SK-N-MC (cell line): Measurements from ENCODE around the gene MAP7.

ENCODE experiments used
- EZH2 ChIP-seq: fragments of 200-600 bp; sonication (generic); IDR thresholded peaks from one replicate; pipeline ENCODE4 v1.6.1; 2017; ENCODE audit warnings: antibody characterized with exemption
- FOXP2 ChIP-seq: optimal IDR thresholded peaks from 2 replicates; pipeline ENCODE3; 2011; ENCODE audit warnings: mild to moderate bottlenecking, moderate library complexity; ENCODE audit not compliant: insufficient read depth; ENCODE audit errors: extremely low read length, control extremely low read depth
- POLR2AphosphoS5 ChIP-seq: IDR thresholded peaks from 2 replicates; pipeline ENCODE4 v1.6.1; 2012; ENCODE audit warnings: mild to moderate bottlenecking, low read depth, low read length, borderline replicate concordance

DNA sequence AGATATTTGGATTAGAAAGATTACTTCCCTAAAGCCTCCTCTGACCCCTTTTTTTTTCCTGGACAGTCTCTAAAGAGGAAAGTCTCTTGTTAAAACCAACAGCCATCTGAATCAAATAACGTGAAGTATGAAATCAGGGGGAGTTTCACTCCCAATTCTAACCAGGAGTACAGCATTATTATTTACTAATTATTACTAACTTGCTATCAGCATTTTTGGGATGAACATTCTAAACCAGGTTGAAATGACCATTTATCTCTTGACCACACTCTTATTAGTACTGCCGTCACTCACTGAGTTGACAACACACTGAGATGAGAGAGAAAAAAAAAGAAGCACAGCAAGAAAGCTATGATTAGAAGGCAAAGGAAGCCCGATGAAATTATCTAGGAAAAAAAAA lies 146.2 kb downstream of the MAP7 start:
- TF ChIP-seq EZH2 (no peak), POLR2AphosphoS5 (no peak), FOXP2 (no peak)
